ENCODE measurements around the gene THOC7.

GRCh38 chr3:63864008-63864964 lies 681 bp upstream of the THOC7 start:
- TF ChIP-seq POLR2A (IDR thresholded peaks at IDR 0.05) (no peak), CTCF (IDR thresholded peaks at IDR 0.05) (no peak)
